Measurements from ENCODE around the gene FAM43A. TPM values are rescaled to one million over a fixed set of nuclear protein-coding genes. Genes with fewer than 3 reads are reported as not detected.

The FAM43A gene
- polyA plus RNA-seq, 1 experiment = 14.6 TPM

GRCh38 chr3:194686816-194687637, 1.3 kb downstream of the FAM43A start:
- DNase-seq (ENCODE audit: low read depth) = no peak
- ChIA-PET CTCF (interaction anchor here (0.7 to 8.0 kb wide), 20 partner anchors 11 to 828 kb away, joined by 3 to 97 read pairs (median 4); partner anchors contain the start of gene LSG1), POLR2A (interaction anchor here (1.0 to 1.3 kb wide), 2 partner anchors 15 kb away, joined by 5 to 9 read pairs; partner anchors contain the start of gene LSG1)
- Histone ChIP-seq H3K4me3 (ENCODE audit: low read depth, low read length) (peak overlapping the region; percentile 71), H3K36me3 (ENCODE audit: control insufficient read depth, insufficient read depth, low read length) (peaks cover 6% of the 10 kb centered on the region), H3K27me3 (ENCODE audit: control insufficient read depth, insufficient read depth, low read length) (no peaks in the 10 kb centered on the region)
- TF ChIP-seq, protein P1, sequence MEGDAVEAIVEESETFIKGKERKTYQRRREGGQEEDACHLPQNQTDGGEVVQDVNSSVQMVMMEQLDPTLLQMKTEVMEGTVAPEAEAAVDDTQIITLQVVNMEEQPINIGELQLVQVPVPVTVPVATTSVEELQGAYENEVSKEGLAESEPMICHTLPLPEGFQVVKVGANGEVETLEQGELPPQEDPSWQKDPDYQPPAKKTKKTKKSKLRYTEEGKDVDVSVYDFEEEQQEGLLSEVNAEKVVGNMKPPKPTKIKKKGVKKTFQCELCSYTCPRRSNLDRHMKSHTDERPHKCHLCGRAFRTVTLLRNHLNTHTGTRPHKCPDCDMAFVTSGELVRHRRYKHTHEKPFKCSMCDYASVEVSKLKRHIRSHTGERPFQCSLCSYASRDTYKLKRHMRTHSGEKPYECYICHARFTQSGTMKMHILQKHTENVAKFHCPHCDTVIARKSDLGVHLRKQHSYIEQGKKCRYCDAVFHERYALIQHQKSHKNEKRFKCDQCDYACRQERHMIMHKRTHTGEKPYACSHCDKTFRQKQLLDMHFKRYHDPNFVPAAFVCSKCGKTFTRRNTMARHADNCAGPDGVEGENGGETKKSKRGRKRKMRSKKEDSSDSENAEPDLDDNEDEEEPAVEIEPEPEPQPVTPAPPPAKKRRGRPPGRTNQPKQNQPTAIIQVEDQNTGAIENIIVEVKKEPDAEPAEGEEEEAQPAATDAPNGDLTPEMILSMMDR (IDR thresholded peaks at IDR 0.05; ENCODE audit: insufficient read depth, low read depth, low read length) = no peak

DNA sequence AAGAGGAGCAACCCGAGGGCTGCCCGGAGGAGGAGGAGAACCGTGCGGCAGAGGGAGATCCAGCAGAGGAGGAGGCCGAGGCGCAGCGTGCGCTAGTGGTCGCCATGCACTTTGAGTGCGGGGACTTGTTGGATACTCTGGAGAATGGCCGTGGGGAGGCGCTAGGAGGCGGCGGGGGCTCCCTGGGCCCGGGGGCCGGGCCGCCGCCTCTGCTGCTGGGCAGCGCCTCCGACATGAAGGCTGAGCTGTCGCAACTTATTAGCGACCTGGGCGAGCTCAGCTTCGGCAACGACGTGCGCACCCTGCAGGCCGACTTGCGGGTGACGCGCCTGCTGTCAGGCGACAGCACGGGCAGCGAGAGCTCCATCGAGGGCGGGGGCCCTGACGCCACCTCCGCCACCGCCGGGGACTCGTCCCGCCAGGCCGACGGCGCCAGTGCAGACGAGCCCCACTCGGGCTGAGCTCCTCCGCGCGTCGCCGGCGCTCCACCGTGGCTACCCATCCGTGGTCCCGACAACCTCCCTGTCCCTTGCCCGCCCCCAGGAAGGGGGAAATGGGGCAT, 2.0 kb downstream of the FAM43A start:
- ChIA-PET CTCF (interaction anchor here (0.5 to 8.0 kb wide), 14 partner anchors 15 to 582 kb away, joined by 3 to 97 read pairs (median 4); partner anchors contain the start of gene LSG1), POLR2A (interaction anchor here (1.3 kb wide), 1 partner anchor 16 kb away, joined by 9 read pairs; the partner anchor contains the start of gene LSG1)
- H3K36me3 ChIP-seq (ENCODE audit: control insufficient read depth, insufficient read depth, low read length) = peaks cover 6% of the 10 kb centered on the region
- TF ChIP-seq, protein P1 (IDR thresholded peaks at IDR 0.05; ENCODE audit: insufficient read depth, low read depth, low read length) = peak; percentile 32
- no peaks in the 10 kb centered on the region for H3K27me3 ChIP-seq (ENCODE audit: control insufficient read depth, insufficient read depth, low read length)
- H3K4me3 ChIP-seq (ENCODE audit: low read depth, low read length) = peak overlapping the region; percentile 71
- DNase-seq (ENCODE audit: low read depth) = no peak

GRCh38 chr3:194688200-194688740, 2.6 kb downstream of the FAM43A start:
- Histone ChIP-seq H3K4me3 (ENCODE audit: low read depth, low read length) (peak overlapping the region; percentile 71), H3K36me3 (ENCODE audit: control insufficient read depth, insufficient read depth, low read length) (peaks cover 6% of the 10 kb centered on the region), H3K27me3 (ENCODE audit: control insufficient read depth, insufficient read depth, low read length) (no peaks in the 10 kb centered on the region)
- ChIA-PET POLR2A (interaction anchor here (0.6 to 1.3 kb wide), 2 partner anchors 16 to 314 kb away, joined by 4 to 9 read pairs; partner anchors contain the start of gene LSG1), CTCF (interaction anchor here (0.5 to 8.0 kb wide), 11 partner anchors 15 to 582 kb away, joined by 3 to 97 read pairs (median 4); partner anchors contain the start of gene LSG1)
- TF ChIP-seq, protein P1 (IDR thresholded peaks at IDR 0.05; ENCODE audit: insufficient read depth, low read depth, low read length) = no peak
- no peak for DNase-seq (ENCODE audit: low read depth)

DNA sequence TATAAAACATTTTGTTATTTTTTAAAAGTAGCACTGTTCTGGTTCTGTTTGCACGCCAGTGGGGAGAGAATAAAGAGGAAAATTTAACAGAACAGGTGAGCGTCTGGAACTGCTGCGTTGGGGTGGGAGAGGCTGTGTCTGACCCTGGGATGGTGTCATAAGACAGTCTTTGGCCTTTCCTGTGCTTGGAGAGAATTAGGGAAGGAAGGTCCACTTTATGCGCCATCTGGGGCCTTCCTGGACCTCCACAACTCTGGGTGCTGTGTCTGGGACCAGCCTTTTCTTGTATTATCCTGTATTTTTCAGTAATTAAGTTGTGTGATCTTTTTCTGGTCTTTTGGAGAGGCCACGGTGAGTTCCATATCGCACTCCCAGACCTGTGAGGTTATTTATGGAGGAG, 3.3 kb downstream of the FAM43A start:
- no peaks in the 10 kb centered on the region for H3K27me3 ChIP-seq (ENCODE audit: control insufficient read depth, insufficient read depth, low read length)
- TF ChIP-seq, protein P1 (IDR thresholded peaks at IDR 0.05; ENCODE audit: insufficient read depth, low read depth, low read length) = no peak
- ChIA-PET CTCF (interaction anchor here (0.7 to 8.0 kb wide), 6 partner anchors 11 to 581 kb away, joined by 3 to 97 read pairs (median 4); partner anchors contain the start of gene LSG1), POLR2A (interaction anchor here (0.6 kb wide), 1 partner anchor 314 kb away, joined by 4 read pairs; no protein-coding TSS in a partner anchor)
- H3K36me3 ChIP-seq (ENCODE audit: control insufficient read depth, insufficient read depth, low read length) = peaks cover 6% of the 10 kb centered on the region
- DNase-seq (ENCODE audit: low read depth) = no peak
- peak overlapping the region; percentile 27 for H3K4me3 ChIP-seq (ENCODE audit: low read depth, low read length)

All from BJ (cell line).